HEK293 (cell line): ENCODE measurements around the gene MKRN1.

ENCODE experiments used
- CTCF ChIA-PET: fragments of 350-600 bp; formaldehyde crosslinking; extraction: SDS; loops from one replicate; lab custom pipeline; 2021; ENCODE audit warnings: antibody characterized with exemption; lab: Yijun Ruan, JAX
- POLR2A ChIA-PET: fragments of 300-600 bp; formaldehyde crosslinking; extraction: SDS; loops from one replicate; lab custom pipeline; 2020; ENCODE audit warnings: antibody characterized with exemption, inconsistent platforms; lab: Yijun Ruan, JAX
- H3K27ac ChIP-seq: fragments of 200-500 bp; sonication (Bioruptor generic); 2 replicates; pipeline ENCODE4 v1.5.1; 2014; ENCODE audit warnings: low read depth, low read length, control low read depth, inconsistent platforms; ENCODE audit errors: extremely low read depth
- H3K36me3 ChIP-seq, 2 experiments: fragments of 200-500 bp in 1 of 2; sonication (Bioruptor generic) in 1 of 2; 1 replicate in 1 of 2; 2 replicates in 1 of 2; pipeline ENCODE4 v1.5.1; 2014 to 2017; ENCODE audit warnings: inconsistent platforms in 2 of 2, low read length in 2 of 2; ENCODE audit not compliant: control insufficient read depth in 2 of 2, insufficient read depth in 1 of 2
- H3K4me1 ChIP-seq: fragments of 200-500 bp; sonication (Bioruptor generic); 2 replicates; pipeline ENCODE4 v1.5.1; 2014; ENCODE audit warnings: mild to moderate bottlenecking, low read length, inconsistent platforms; ENCODE audit not compliant: control insufficient read depth, insufficient read depth
- H3K4me3 ChIP-seq: 2 replicates; pipeline ENCODE4 v1.5.1; 2011; ENCODE audit warnings: low read depth, mild to moderate bottlenecking, control low read depth, low read length, moderate library complexity
- H3K9me3 ChIP-seq: fragments of 200-500 bp; sonication (Bioruptor generic); 2 replicates; pipeline ENCODE4 v1.5.1; 2014; ENCODE audit warnings: low read depth, low read length, inconsistent platforms; ENCODE audit not compliant: control insufficient read depth, insufficient read depth
- MEIS1 ChIP-seq: sonication (generic); formaldehyde crosslinking; IDR thresholded peaks from 2 replicates; pipeline ENCODE4 v1.8.1; 2022; ENCODE audit warnings: missing genetic modification reagents, mild to moderate bottlenecking, borderline replicate concordance
- SCRT2 ChIP-seq: fragments of 450-650 bp; formaldehyde crosslinking; IDR thresholded peaks from 2 replicates; pipeline ENCODE4 v1.5.1; 2016; ENCODE audit warnings: missing biosample characterization, missing genetic modification characterization
- SP2 ChIP-seq: fragments of 450-650 bp; formaldehyde crosslinking; IDR thresholded peaks from 2 replicates; pipeline ENCODE4 v1.5.1; 2016; ENCODE audit warnings: missing biosample characterization, missing genetic modification characterization
- SP7 ChIP-seq: fragments of 450-650 bp; formaldehyde crosslinking; IDR thresholded peaks from 2 replicates; pipeline ENCODE4 v1.5.1; 2016; ENCODE audit warnings: missing biosample characterization, missing genetic modification characterization
- WT1 ChIP-seq: fragments of 450-650 bp; formaldehyde crosslinking; IDR thresholded peaks from 2 replicates; pipeline ENCODE4 v1.5.1; 2016; ENCODE audit warnings: missing biosample characterization, missing genetic modification characterization
- ZEB2 ChIP-seq: fragments of 450-650 bp; formaldehyde crosslinking; IDR thresholded peaks from 2 replicates; pipeline ENCODE4 v1.5.1; 2016; ENCODE audit warnings: missing biosample characterization, missing genetic modification characterization
- ZFHX2 ChIP-seq: fragments of 450-650 bp; formaldehyde crosslinking; conservative IDR thresholded peaks from 2 replicates; pipeline ENCODE4 v1.5.1; 2016; ENCODE audit warnings: missing biosample characterization, missing genetic modification characterization
- ZFP37 ChIP-seq: fragments of 450-650 bp; formaldehyde crosslinking; IDR thresholded peaks from 2 replicates; pipeline ENCODE4 v1.5.1; 2016; ENCODE audit warnings: missing biosample characterization, missing genetic modification characterization
- ZNF214 ChIP-seq: fragments of 450-650 bp; formaldehyde crosslinking; IDR thresholded peaks from 2 replicates; pipeline ENCODE4 v1.5.1; 2017; ENCODE audit warnings: missing biosample characterization, mild to moderate bottlenecking, missing genetic modification characterization, borderline replicate concordance
- ZNF24 ChIP-seq: fragments of 450-650 bp; formaldehyde crosslinking; IDR thresholded peaks from 2 replicates; pipeline ENCODE4 v1.5.1; 2016; ENCODE audit warnings: missing biosample characterization, missing genetic modification characterization
- ZNF292 ChIP-seq: fragments of 450-650 bp; formaldehyde crosslinking; IDR thresholded peaks from 2 replicates; pipeline ENCODE4 v1.5.1; 2016; ENCODE audit warnings: low read depth, missing biosample characterization, missing genetic modification characterization, borderline replicate concordance
- ZNF341 ChIP-seq: fragments of 450-650 bp; formaldehyde crosslinking; IDR thresholded peaks from 2 replicates; pipeline ENCODE4; 2016; ENCODE audit warnings: low read depth, missing biosample characterization, missing genetic modification characterization
- ZNF366 ChIP-seq: fragments of 450-650 bp; formaldehyde crosslinking; conservative IDR thresholded peaks from 2 replicates; pipeline ENCODE4 v1.5.1; 2016; ENCODE audit warnings: missing biosample characterization, missing genetic modification characterization
- ZNF48 ChIP-seq: fragments of 450-650 bp; formaldehyde crosslinking; IDR thresholded peaks from 2 replicates; pipeline ENCODE4 v1.5.1; 2016; ENCODE audit warnings: missing biosample characterization, missing genetic modification characterization
- ZNF600 ChIP-seq: fragments of 450-650 bp; formaldehyde crosslinking; IDR thresholded peaks from 2 replicates; pipeline ENCODE4 v1.5.1; 2016; ENCODE audit warnings: missing biosample characterization, missing genetic modification characterization
- ZNF629 ChIP-seq: fragments of 450-650 bp; formaldehyde crosslinking; IDR thresholded peaks from 2 replicates; pipeline ENCODE4 v1.5.1; 2017; ENCODE audit warnings: missing biosample characterization, missing genetic modification characterization
- ZNF701 ChIP-seq: fragments of 450-650 bp; formaldehyde crosslinking; IDR thresholded peaks from 2 replicates; pipeline ENCODE4 v1.5.1; 2016; ENCODE audit warnings: missing biosample characterization, missing genetic modification characterization
- ZNF768 ChIP-seq: fragments of 450-650 bp; formaldehyde crosslinking; IDR thresholded peaks from 2 replicates; pipeline ENCODE4 v1.5.1; 2018; ENCODE audit warnings: missing biosample characterization, mild to moderate bottlenecking, missing genetic modification characterization
- ZSCAN30 ChIP-seq: fragments of 450-650 bp; IDR thresholded peaks from 2 replicates; pipeline ENCODE4 v1.5.1; 2018; ENCODE audit warnings: missing biosample characterization, mild to moderate bottlenecking, missing genetic modification characterization, moderate library complexity
- TF ChIP-seq, protein P1 (sequence below): fragments of 450-650 bp; formaldehyde crosslinking; IDR thresholded peaks from 2 replicates; pipeline ENCODE4 v1.5.1; 2017; ENCODE audit warnings: missing biosample characterization, missing genetic modification characterization
- TF ChIP-seq, protein P2 (sequence below): fragments of 450-650 bp; formaldehyde crosslinking; IDR thresholded peaks from 2 replicates; pipeline ENCODE4 v1.5.1; 2017; ENCODE audit warnings: missing biosample characterization, missing genetic modification characterization
- TF ChIP-seq, protein P3 (sequence below): fragments of 450-650 bp; formaldehyde crosslinking; IDR thresholded peaks from 2 replicates; pipeline ENCODE4 v1.5.1; 2016; ENCODE audit warnings: missing biosample characterization, missing genetic modification characterization
- TF ChIP-seq, protein P4 (sequence below): fragments of 450-650 bp; IDR thresholded peaks from 2 replicates; pipeline ENCODE4 v1.5.1; 2018; ENCODE audit warnings: missing biosample characterization, mild to moderate bottlenecking, missing genetic modification characterization
- TF ChIP-seq, protein P5 (sequence below): fragments of 450-650 bp; formaldehyde crosslinking; conservative IDR thresholded peaks from 2 replicates; pipeline ENCODE4 v1.5.1; 2016; ENCODE audit warnings: low read depth, missing biosample characterization, missing genetic modification characterization

MKRN1 gene

DNA sequence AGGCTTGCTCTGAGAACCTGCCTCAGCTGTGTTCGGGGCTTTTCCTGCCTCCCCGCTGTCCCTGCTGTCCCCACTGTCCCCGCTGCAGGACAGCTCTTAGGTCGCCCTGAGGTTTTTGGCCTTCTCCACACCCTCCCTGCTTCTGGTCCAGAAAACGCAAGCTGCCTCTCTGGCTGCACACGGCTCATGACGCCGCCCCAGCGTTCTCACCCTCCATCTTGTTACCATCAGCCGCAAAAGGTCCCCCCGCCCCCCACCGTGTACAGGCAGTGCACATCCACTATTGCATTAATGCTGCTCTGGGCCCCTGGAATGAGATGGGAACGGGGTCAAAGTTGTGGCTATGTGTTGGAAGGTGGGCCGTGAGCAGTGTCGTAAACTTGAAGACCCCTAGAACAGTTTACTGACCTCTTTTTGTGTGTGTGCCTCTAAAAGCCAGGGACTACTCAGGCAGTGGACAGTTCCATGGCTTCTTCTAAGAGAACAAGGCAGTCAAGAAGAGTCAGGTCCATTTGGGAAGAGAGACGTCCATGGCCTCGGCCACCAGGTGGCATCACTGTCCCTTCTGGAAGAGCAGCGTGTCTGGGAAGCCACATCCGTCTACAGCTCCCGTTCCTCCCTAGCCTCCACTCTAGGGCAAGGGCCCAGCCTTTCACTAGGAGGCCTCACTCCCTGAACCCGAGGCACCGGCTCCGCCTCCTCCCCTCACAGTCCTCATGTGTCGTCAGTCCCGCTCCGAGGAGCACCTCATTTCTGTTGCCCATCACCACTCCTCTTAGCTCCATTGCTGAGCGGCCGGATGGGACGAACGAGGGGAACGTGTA is 38.5 kb upstream of the MKRN1 start:
- H3K4me1 ChIP-seq, result no peaks in the 10 kb centered on the region
- ChIA-PET CTCF (interaction anchor here (0.5 to 8.1 kb wide), 27 partner anchors 8 to 494 kb away, joined by 3 to 80 read pairs (median 4); no protein-coding TSS in a partner anchor), POLR2A (interaction anchor here (0.5 to 0.7 kb wide), 3 partner anchors 112 to 144 kb away, joined by 4 to 5 read pairs (median 4); partner anchors contain the start of gene DENND2A)
- no peak overlapping the region for H3K27ac ChIP-seq
- H3K9me3 ChIP-seq, result no peaks in the 10 kb centered on the region
- H3K36me3 ChIP-seq, result no peaks in the 10 kb centered on the region
- H3K4me3 ChIP-seq, result no peak overlapping the region
- TF ChIP-seq ZNF292 (tag by site-specific recombination) (no peak), ZNF768 (tag by site-specific recombination) (no peak), SP2 (tag by site-specific recombination) (peak; percentile 34; the same call in 1 of the 2 replicates), ZNF366 (tag by site-specific recombination) (no peak), ZNF341 (peak; percentile 74), ZFP37 (0 out of 2 replicates have a peak, but pooled peaks have one; percentile 27), ZNF629 (tag by site-specific recombination) (peak; percentile 55; the same call in 1 of the 2 replicates), ZNF48 (tag by site-specific recombination) (no peak), ZFHX2 (tag by site-specific recombination) (no peak), SP7 (tag by site-specific recombination) (peak; percentile 72), ZEB2 (tag by site-specific recombination) (peak; percentile 65; the same call in 1 of the 2 replicates), ZSCAN30 (tag by site-specific recombination) (peak; percentile 95), MEIS1 (no peak), ZNF701 (tag by site-specific recombination) (0 out of 2 replicates have a peak, but pooled peaks have one; percentile 8), SCRT2 (tag by site-specific recombination) (no peak), ZNF600 (tag by site-specific recombination) (peak; percentile 96), ZNF24 (0 out of 2 replicates have a peak, but pooled peaks have one; percentile 57), ZNF214 (tag by site-specific recombination) (no peak), WT1 (peak; percentile 90)
- TF ChIP-seq, protein P1, sequence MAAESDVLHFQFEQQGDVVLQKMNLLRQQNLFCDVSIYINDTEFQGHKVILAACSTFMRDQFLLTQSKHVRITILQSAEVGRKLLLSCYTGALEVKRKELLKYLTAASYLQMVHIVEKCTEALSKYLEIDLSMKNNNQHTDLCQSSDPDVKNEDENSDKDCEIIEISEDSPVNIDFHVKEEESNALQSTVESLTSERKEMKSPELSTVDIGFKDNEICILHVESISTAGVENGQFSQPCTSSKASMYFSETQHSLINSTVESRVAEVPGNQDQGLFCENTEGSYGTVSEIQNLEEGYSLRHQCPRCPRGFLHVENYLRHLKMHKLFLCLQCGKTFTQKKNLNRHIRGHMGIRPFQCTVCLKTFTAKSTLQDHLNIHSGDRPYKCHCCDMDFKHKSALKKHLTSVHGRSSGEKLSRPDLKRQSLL (tag by site-specific recombination), result 0 out of 2 replicates have a peak, but pooled peaks have one; percentile 46
- TF ChIP-seq, protein P2, sequence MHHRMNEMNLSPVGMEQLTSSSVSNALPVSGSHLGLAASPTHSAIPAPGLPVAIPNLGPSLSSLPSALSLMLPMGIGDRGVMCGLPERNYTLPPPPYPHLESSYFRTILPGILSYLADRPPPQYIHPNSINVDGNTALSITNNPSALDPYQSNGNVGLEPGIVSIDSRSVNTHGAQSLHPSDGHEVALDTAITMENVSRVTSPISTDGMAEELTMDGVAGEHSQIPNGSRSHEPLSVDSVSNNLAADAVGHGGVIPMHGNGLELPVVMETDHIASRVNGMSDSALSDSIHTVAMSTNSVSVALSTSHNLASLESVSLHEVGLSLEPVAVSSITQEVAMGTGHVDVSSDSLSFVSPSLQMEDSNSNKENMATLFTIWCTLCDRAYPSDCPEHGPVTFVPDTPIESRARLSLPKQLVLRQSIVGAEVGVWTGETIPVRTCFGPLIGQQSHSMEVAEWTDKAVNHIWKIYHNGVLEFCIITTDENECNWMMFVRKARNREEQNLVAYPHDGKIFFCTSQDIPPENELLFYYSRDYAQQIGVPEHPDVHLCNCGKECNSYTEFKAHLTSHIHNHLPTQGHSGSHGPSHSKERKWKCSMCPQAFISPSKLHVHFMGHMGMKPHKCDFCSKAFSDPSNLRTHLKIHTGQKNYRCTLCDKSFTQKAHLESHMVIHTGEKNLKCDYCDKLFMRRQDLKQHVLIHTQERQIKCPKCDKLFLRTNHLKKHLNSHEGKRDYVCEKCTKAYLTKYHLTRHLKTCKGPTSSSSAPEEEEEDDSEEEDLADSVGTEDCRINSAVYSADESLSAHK (tag by site-specific recombination), result no peak
- TF ChIP-seq, protein P3, sequence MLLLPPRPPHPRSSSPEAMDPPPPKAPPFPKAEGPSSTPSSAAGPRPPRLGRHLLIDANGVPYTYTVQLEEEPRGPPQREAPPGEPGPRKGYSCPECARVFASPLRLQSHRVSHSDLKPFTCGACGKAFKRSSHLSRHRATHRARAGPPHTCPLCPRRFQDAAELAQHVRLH (tag by site-specific recombination), result no peak
- TF ChIP-seq, protein P4, sequence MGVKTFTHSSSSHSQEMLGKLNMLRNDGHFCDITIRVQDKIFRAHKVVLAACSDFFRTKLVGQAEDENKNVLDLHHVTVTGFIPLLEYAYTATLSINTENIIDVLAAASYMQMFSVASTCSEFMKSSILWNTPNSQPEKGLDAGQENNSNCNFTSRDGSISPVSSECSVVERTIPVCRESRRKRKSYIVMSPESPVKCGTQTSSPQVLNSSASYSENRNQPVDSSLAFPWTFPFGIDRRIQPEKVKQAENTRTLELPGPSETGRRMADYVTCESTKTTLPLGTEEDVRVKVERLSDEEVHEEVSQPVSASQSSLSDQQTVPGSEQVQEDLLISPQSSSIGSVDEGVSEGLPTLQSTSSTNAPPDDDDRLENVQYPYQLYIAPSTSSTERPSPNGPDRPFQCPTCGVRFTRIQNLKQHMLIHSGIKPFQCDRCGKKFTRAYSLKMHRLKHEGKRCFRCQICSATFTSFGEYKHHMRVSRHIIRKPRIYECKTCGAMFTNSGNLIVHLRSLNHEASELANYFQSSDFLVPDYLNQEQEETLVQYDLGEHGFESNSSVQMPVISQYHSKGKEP (tag by site-specific recombination), result no peak
- TF ChIP-seq, protein P5, sequence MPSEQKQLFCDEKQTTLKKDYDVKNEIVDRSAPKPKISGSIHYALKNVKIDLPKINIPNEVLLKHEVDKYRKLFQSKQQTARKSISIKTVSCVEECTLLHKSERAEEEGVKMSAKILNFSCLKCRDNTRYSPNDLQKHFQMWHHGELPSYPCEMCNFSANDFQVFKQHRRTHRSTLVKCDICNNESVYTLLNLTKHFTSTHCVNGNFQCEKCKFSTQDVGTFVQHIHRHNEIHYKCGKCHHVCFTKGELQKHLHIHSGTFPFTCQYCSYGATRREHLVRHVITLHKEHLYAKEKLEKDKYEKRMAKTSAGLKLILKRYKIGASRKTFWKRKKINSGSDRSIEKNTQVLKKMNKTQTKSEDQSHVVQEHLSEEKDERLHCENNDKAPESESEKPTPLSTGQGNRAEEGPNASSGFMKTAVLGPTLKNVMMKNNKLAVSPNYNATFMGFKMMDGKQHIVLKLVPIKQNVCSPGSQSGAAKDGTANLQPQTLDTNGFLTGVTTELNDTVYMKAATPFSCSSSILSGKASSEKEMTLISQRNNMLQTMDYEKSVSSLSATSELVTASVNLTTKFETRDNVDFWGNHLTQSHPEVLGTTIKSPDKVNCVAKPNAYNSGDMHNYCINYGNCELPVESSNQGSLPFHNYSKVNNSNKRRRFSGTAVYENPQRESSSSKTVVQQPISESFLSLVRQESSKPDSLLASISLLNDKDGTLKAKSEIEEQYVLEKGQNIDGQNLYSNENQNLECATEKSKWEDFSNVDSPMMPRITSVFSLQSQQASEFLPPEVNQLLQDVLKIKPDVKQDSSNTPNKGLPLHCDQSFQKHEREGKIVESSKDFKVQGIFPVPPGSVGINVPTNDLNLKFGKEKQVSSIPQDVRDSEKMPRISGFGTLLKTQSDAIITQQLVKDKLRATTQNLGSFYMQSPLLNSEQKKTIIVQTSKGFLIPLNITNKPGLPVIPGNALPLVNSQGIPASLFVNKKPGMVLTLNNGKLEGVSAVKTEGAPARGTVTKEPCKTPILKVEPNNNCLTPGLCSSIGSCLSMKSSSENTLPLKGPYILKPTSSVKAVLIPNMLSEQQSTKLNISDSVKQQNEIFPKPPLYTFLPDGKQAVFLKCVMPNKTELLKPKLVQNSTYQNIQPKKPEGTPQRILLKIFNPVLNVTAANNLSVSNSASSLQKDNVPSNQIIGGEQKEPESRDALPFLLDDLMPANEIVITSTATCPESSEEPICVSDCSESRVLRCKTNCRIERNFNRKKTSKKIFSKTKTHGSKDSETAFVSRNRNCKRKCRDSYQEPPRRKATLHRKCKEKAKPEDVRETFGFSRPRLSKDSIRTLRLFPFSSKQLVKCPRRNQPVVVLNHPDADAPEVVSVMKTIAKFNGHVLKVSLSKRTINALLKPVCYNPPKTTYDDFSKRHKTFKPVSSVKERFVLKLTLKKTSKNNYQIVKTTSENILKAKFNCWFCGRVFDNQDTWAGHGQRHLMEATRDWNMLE, result no peak
